Left renal pelvis (tissue), 4 donors: ENCODE results near the gene PIMREG. TPM values are rescaled to one million over a fixed set of nuclear protein-coding genes. Genes with fewer than 3 reads are reported as not detected.

Experiments
- DNase-seq, 4 donors: peaks; one replicate each; pipeline ENCODE4 v3.0.0-alpha.2; 2013; ENCODE audit warnings: low read depth in 4 of 4, low spot score in 3 of 4
- polyA plus RNA-seq, 4 donors: library from polyadenylated mRNA; unstranded; fragments of 120-200 nt; gene quantifications; one replicate each; pipeline ENCODE4 v1.2.1, GENCODE V29; 2013; ENCODE audit not compliant: insufficient read length in 4 of 4

PIMREG gene
- polyA plus RNA-seq, 4 donors: 12.0 to 24.1 (median 19.9) TPM

DNA sequence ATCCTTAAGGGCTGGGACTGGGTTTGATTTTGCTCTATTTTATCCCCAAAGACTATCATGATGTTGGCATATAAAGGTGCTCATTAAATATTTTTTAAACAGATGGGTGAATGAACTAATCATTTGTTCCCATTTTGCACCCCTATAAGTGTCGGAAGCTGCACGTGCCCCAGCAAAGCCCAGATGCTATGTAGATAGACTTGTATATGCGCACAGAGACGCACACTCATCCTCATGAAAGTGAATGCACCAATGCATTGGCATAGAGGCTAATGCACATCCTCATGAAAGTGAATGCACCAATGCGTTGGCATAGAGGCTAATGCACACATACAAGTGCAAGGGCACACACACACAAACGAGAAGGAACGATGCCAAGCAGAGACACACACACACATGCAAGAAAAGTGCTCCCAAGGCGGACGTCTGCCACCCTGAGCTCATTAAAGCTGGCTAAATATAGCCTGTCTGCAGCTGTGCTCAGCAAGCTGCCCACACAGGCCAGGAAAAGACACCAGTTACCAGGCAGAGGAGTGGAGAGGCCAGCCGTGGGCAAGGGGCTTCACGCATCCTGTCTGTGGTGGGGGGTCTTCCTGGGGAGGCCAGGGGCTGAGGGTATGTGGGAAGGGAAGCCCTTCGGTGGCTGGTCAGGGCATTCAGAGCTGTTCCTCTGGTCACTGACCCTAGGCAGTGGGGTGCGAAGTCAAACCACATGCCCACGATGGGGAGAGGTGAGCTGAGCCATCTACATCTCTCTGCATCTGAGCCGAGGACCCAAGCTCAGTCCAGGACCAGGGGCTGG, 52.6 kb downstream of the PIMREG start:
- no peak for DNase-seq

DNA sequence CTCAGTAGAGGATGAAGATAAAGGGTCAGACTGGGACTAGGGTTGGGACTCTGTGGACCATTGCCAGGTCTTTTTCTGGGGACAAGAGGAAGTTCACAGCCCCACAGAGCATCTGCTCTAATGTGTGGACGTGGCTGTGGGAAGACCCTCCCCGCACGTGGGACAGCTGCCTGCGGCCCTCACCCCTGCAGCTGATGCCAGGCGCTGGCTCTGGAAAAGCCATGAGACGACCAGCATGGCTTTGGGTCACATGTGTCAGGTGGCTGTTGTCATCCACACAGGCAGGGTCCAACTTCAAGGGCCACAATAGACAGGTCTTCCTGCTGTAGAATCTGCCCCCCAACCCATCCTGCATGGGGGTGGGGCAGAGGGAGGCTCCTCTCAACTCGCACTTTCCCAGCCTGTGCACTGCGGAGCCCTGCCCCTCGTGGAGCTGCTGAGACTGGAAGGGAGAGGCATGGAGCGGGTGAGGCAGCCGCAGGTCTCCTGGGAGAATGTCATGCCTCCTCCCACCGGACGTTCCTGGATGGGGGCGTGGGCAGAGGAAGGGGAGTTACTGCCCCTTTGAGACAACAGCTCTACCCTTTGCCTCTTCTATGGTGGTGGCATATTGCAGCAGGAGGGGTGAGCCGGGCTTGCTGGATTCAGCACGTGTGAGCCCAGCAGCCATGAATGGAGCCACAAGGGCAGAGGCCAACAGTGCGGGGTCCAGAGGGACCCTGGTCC, 53.4 kb downstream of the PIMREG start:
- no peak for DNase-seq

DNA sequence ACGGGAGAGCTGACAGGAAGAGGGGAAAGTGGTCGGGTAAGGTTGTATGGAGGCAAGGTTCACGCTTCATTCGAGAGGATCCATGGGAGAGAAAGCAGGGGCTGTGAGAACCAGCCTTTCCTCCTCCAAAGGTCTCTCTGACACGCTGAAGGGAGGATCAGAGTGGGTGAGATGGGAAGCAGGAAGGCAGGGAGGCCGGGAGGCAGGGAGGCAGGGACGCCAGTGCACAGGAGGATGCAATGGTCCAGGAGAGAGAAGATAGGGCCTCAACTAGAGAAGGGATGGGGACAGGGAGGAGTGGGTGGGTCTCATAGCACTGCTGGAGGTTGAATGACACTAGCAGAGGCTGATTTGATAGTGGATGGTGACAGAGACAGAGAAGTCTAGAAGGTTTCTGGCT, 54.1 kb downstream of the PIMREG start:
- DNase-seq: no peak

DNA sequence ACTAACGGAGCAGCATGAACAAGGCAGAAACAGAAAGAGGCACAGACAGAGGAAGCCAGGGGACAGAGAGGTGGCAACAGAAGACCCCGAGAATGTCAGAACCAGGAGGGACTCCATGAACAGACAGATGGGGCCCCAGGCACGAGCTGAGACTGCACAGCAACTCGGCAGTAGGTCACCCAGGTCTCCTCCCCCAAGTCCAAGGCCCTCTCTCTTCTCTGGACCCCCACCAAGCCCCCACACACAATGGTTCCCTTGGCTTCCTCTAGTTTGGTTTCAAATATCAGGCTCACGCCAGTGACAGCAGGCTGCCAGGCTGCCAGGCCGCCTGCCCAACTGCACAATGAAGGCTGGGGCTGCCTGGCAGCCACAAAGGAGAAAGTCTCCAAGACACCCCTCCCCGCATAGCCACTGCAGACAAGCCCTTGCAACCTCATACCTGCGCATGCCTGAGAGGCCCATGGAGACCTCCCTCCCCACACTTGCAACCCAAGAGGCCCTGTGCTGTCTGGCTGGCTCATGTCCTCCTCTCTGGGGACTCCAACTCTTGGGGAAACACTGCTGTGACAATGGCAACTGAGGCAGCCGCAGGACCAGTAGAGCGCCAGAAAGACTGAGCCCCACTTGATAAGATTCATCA, 54.8 kb downstream of the PIMREG start:
- no peak for DNase-seq

Other genes starting within 250 kb of the PIMREG start
- gene AIPL1, start 9.3 kb upstream of the PIMREG start, polyA plus RNA-seq: under 1 TPM; 0.04 to 0.08 (median 0.06) TPM
- gene PITPNM3, start 112.1 kb downstream of the PIMREG start, polyA plus RNA-seq: 10 to 100 TPM in 1 of 4 donors, 1 to 10 TPM in 3; 7.6 to 16.5 (median 9.4) TPM
- 10 to 100 TPM; 28.7 to 39.7 (median 37.6) TPM for gene KIAA0753, start 196.3 kb downstream of the PIMREG start, polyA plus RNA-seq
- 10 to 100 TPM; 49.1 to 91.7 (median 82.0) TPM for gene TXNDC17, start 196.6 kb downstream of the PIMREG start, polyA plus RNA-seq
- 10 to 100 TPM; 21.9 to 29.5 (median 28.8) TPM for gene MED31, start 207.2 kb downstream of the PIMREG start, polyA plus RNA-seq
- gene C17orf100, start 207.3 kb downstream of the PIMREG start, polyA plus RNA-seq: 10 to 100 TPM in 2 of 4 donors, 1 to 10 TPM in 2; 8.0 to 12.7 (median 9.6) TPM